GM12872 (cell line): ENCODE results near the gene CERS6.

Experiments
- CTCF ChIP-seq: IDR thresholded peaks from 3 replicates; pipeline ENCODE4 v1.5.1; 2011; ENCODE audit warnings: low read depth, mild to moderate bottlenecking, low read length, moderate library complexity; ENCODE audit not compliant: insufficient read depth

CERS6 gene

DNA sequence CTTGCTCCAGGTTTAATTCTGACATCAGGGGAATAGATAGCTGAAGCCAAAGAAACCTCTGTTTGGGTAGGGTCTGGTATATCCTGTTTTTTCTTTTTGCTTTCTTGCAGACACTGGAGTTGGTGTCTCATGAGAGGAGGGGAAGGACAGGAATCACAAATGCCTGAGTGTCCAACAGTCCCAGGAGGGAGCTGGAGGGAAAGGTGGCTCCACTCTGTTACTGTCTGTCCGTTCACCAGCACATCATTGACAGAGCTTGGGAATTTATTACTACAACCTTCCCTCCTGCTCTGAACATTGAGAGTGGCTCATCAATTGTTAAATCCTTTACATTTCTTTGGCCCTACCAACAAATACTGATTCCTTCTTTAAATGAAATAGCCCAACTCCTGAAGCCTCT is 194.1 kb downstream of the CERS6 start:
- TF ChIP-seq CTCF, result no peak

GRCh38 chr2:168650781-168651180 is 194.7 kb downstream of the CERS6 start:
- TF ChIP-seq CTCF, result no peak

GRCh38 chr2:168652997-168653921 is 197.2 kb downstream of the CERS6 start:
- no peak for TF ChIP-seq CTCF

DNA sequence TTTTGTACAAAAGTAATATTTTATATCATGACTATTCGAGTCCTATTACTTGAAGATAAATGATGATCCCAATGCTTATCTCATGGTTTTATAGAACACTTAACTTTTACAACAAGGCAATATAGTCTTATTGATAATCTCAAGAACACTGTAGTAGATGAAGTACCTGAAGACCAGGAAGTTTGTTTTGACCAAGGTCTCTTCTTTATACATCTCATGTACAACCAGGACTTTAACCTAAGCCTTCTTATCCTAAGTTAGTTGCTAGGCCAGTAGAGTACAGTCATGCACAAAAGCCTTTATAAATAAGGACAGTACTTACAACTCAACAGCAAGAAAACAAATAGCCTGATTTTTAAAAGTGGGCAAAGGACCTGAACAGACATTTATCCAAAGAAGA is 198.6 kb downstream of the CERS6 start:
- no peak for TF ChIP-seq CTCF

- TF ChIP-seq CTCF, result no peak
Measured at GRCh38 chr2:168655207-168655606, 199.1 kb downstream of the CERS6 start.

- TF ChIP-seq CTCF, result no peak
Measured at GRCh38 chr2:168658706-168659105, 202.6 kb downstream of the CERS6 start.

DNA sequence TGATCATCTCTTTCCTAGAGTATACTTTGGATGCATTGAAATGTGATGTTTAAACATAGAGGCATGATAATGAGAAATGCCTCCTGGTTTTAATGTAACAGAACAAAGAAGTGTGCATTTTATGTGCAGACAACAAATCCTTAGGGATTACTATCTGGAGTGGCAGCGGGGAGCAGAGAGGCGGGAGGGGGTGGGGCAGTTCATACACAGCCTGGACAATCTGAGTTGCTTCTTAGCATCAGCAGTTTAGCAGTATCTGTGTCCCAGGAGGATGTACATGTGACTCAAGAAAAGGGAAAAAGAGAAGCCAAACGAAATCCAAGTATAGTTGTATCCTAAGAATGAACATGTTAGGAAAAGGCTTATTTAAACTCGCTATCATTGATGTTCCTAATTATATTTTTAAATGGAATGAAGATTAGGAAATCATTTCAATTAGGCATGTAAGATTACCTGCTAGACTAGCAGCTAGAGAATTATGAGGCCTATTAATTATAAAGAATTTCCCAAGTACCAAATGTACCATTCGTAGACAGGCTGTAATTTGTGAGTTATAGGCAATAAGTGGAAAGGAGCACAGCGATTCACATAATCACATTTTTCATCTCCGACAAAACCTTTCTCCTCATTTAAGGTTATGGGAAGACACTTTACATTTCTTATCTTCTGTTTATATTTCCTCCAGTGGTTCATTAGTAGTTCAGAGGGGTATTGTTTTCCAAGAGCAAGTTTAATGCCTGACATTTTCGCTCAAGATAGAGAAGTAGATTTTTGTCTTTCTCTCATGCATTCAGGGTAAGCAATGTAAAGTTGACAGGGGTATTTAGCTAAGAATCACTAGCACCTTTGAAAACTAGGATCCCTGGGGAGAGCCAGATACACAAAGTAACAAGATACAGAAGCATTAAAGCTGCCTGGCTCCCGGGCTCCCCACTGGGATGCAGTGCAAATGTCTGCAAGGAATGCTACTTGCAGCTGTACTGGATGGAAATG is 205.1 kb downstream of the CERS6 start:
- no peak for TF ChIP-seq CTCF
